Esophagus muscularis mucosa (tissue), 4 donors: Measurements from ENCODE around the gene SIGLEC1. TPM values are rescaled to one million over a fixed set of nuclear protein-coding genes. Genes with fewer than 3 reads are reported as not detected.

ENCODE experiments used
- DNase-seq: peaks from one replicate; pipeline ENCODE4 v3.0.0-alpha.2; 2017; ENCODE audit errors: extremely low spot score
- H3K27ac ChIP-seq, 4 donors: fragments of 200-600 bp; sonication (generic); replicated peaks in 1 of 4; 1 replicate in 3 of 4; 2 replicates in 1 of 4; pipeline ENCODE4 v1.5.1; 2016 to 2019; ENCODE audit warnings: mild to moderate bottlenecking in 1 of 4
- H3K27me3 ChIP-seq, 4 donors: fragments of 200-600 bp; sonication (generic); one replicate each; pipeline versions ENCODE4 v1.5.1 to v1.6.0; 2016 to 2019
- H3K36me3 ChIP-seq, 4 donors: fragments of 200-600 bp; sonication (generic); one replicate each; pipeline ENCODE4 v1.5.1; 2016 to 2019
- H3K4me1 ChIP-seq, 4 donors: fragments of 200-600 bp; sonication (generic); one replicate each; pipeline ENCODE4 v1.5.1; 2016 to 2019
- H3K4me3 ChIP-seq, 4 donors: fragments of 200-600 bp; sonication (generic); 1 replicate in 2 of 4; 2 replicates in 2 of 4; pipeline ENCODE4 v1.5.1; 2016 to 2019; ENCODE audit warnings: mild to moderate bottlenecking in 4 of 4, moderate library complexity in 1 of 4
- H3K9me3 ChIP-seq, 4 donors: fragments of 200-600 bp; sonication (generic); 1 replicate in 3 of 4; 2 replicates in 1 of 4; pipeline ENCODE4 v1.5.1; 2016 to 2019
- CTCF ChIP-seq, 3 experiments: fragments of 200-600 bp in 2 of 3; fragments of 450-650 bp in 1 of 3; sonication (generic) in 2 of 3; IDR thresholded peaks; one replicate each; pipeline ENCODE4 v1.5.1; 2017 to 2019; ENCODE audit warnings: antibody characterized with exemption in 3 of 3, mild to moderate bottlenecking in 2 of 3, moderate library complexity in 1 of 3
- EP300 ChIP-seq: sonication (generic); formaldehyde crosslinking; IDR thresholded peaks from one replicate; pipeline ENCODE4 v1.6.1; 2017; ENCODE audit warnings: antibody characterized with exemption
- POLR2A ChIP-seq: fragments of 450-650 bp; IDR thresholded peaks from one replicate; pipeline ENCODE4 v1.6.1; 2017; ENCODE audit warnings: antibody characterized with exemption, moderate library complexity, mild to moderate bottlenecking, low read depth
- POLR2AphosphoS5 ChIP-seq, 2 donors: sonication (generic); formaldehyde crosslinking; IDR thresholded peaks; one replicate each; pipeline ENCODE4 v1.6.1; 2017; ENCODE audit warnings: antibody characterized with exemption in 2 of 2
- WGBS: methylation state at CpG from one replicate; pipeline ENCODE4 v1.1.5; 2018; 5-methylcytosine and 5-hydroxymethylcytosine counted together
- intact Hi-C: fragments of 100-400 bp; cut with DNase I; formaldehyde crosslinking; loops from one replicate; pipeline ENCODE4 v1.15.1; 2023
- total RNA-seq, 4 donors: library from RNA; depleted of rRNA; stranded (reverse); fragments of >200 nt; gene quantifications; one replicate each; pipeline versions ENCODE4 v1.1.0 to v1.2.1, GENCODE V29; 2016

The SIGLEC1 gene
- total RNA-seq, 4 donors from 2014 or later = 13.1 to 18.7 (median 13.8) TPM

- H3K27me3 ChIP-seq = peaks cover 0 to 10% (median 0%) of the 10 kb centered on the region in 4 donors
- H3K27ac ChIP-seq = no peak overlapping the region
- DNase-seq = no peak
- H3K36me3 ChIP-seq = no peaks in the 10 kb centered on the region
- no peak overlapping the region for H3K4me3 ChIP-seq
- TF ChIP-seq POLR2AphosphoS5 (IDR thresholded peaks at IDR 0.05) (no peak), EP300 (no peak), CTCF (IDR thresholded peaks at IDR 0.05) (no peak), POLR2A (no peak)
- H3K9me3 ChIP-seq = no peaks in the 10 kb centered on the region
- intact Hi-C loops = no loop called here
- no peaks in the 10 kb centered on the region for H3K4me1 ChIP-seq
- WGBS = 57% methylated on average over 6 of the region's 6 CpGs
These were observed 8.2 kb upstream of the SIGLEC1 start for GRCh38 chr20:3720626-3721025.

GRCh38 chr20:3720068-3720467, 7.7 kb upstream of the SIGLEC1 start:
- TF ChIP-seq CTCF (IDR thresholded peaks at IDR 0.05) = no peak
- no peak for TF ChIP-seq EP300
- no peak for TF ChIP-seq POLR2AphosphoS5 (IDR thresholded peaks at IDR 0.05)
- no peak for TF ChIP-seq POLR2A
- Histone ChIP-seq H3K9me3 (no peaks in the 10 kb centered on the region), H3K36me3 (no peaks in the 10 kb centered on the region), H3K27me3 (peaks cover 0 to 10% (median 0%) of the 10 kb centered on the region in 4 donors), H3K4me3 (no peak overlapping the region), H3K4me1 (no peaks in the 10 kb centered on the region), H3K27ac (no peak overlapping the region)
- 85% methylated on average over 2 of the region's 2 CpGs for WGBS
- intact Hi-C loops = no loop called here
- no peak for DNase-seq

- H3K27ac ChIP-seq = no peak overlapping the region
- H3K27me3 ChIP-seq = peaks cover 0 to 10% (median 0%) of the 10 kb centered on the region in 4 donors
- TF ChIP-seq POLR2A (no peak), EP300 (no peak), CTCF (IDR thresholded peaks at IDR 0.05) (no peak), POLR2AphosphoS5 (IDR thresholded peaks at IDR 0.05) (no peak)
- H3K9me3 ChIP-seq = no peaks in the 10 kb centered on the region
- no peaks in the 10 kb centered on the region for H3K36me3 ChIP-seq
- H3K4me1 ChIP-seq = no peaks in the 10 kb centered on the region
- no peak overlapping the region for H3K4me3 ChIP-seq
- WGBS = 92% methylated on average over 4 of the region's 4 CpGs
- intact Hi-C loops = no loop called here
- no peak for DNase-seq
These were observed 6.6 kb upstream of the SIGLEC1 start for GRCh38 chr20:3719046-3719445.

GRCh38 chr20:3716195-3716834, 3.9 kb upstream of the SIGLEC1 start:
- no peaks in the 10 kb centered on the region for H3K36me3 ChIP-seq
- H3K27ac ChIP-seq = no peak overlapping the region
- H3K4me3 ChIP-seq = no peak overlapping the region
- peaks cover 0 to 2% (median under 1%) of the 10 kb centered on the region in 4 donors for H3K4me1 ChIP-seq
- peaks cover 0 to 10% (median 0%) of the 10 kb centered on the region in 4 donors for H3K27me3 ChIP-seq
- no peaks in the 10 kb centered on the region for H3K9me3 ChIP-seq
- peak; percentile 49 to 62 (median 50) for TF ChIP-seq CTCF (IDR thresholded peaks at IDR 0.05)
- TF ChIP-seq EP300 = no peak
- no peak for DNase-seq
- intact Hi-C loops = no loop called here
- WGBS = 69% methylated on average over 4 of the region's 4 CpGs

- Histone ChIP-seq H3K27me3 (peaks cover 0 to 3% (median 0%) of the 10 kb centered on the region in 4 donors), H3K27ac (no peak overlapping the region), H3K4me1 (peaks cover 9 to 15% (median 12%) of the 10 kb centered on the region in 4 donors), H3K36me3 (no peaks in the 10 kb centered on the region), H3K4me3 (no peak overlapping the region), H3K9me3 (no peaks in the 10 kb centered on the region)
- intact Hi-C loops = no loop called here
- DNase-seq = no peak
- TF ChIP-seq POLR2A (no peak), CTCF (IDR thresholded peaks at IDR 0.05) (no peak), EP300 (no peak), POLR2AphosphoS5 (IDR thresholded peaks at IDR 0.05) (no peak)
- WGBS = 81% methylated on average over 4 of the region's 4 CpGs
These were observed 1.7 kb upstream of the SIGLEC1 start for GRCh38 chr20:3714092-3714491.
